B cell (primary cell): ENCODE data around the gene SLA2. TPM values are rescaled to one million over a fixed set of nuclear protein-coding genes. Genes with fewer than 3 reads are reported as not detected.

Source experiments
- ATAC-seq: fragments of 200-7000 bp; cut with Tn5 transposase; one replicate; pipeline ENCODE4 v1.10.0; 2021; ENCODE audit warnings: low read depth, mild to moderate bottlenecking, moderate number of reproducible peaks, moderate library complexity
- CTCF ChIA-PET: fragments of 350-600 bp; sonication (Branson Sonifier 250); formaldehyde crosslinking; loops from one replicate; lab custom pipeline; 2021; ENCODE audit warnings: antibody characterized with exemption, inconsistent platforms; lab: Charles Lee
- POLR2A ChIA-PET: fragments of 350-600 bp; sonication (Branson Sonifier 250); formaldehyde crosslinking; loops from one replicate; lab custom pipeline; 2021; ENCODE audit warnings: antibody characterized with exemption; lab: Charles Lee
- DNase-seq: peaks from one replicate; pipeline ENCODE4 v3.0.0; 2013
- H2AFZ ChIP-seq: 2 replicates; pipeline ENCODE4 v1.6.1; 2012; ENCODE audit warnings: mild to moderate bottlenecking, low read depth, low read length; ENCODE audit not compliant: insufficient read depth, poor library complexity, severe bottlenecking
- H3K27ac ChIP-seq, 2 donors: 1 replicate in 1 of 2; 2 replicates in 1 of 2; pipeline ENCODE4 v1.5.1; 2012 to 2013; ENCODE audit warnings: low read length in 2 of 2, mild to moderate bottlenecking in 2 of 2, moderate library complexity in 1 of 2
- H3K27me3 ChIP-seq, 4 experiments: fragments of 200-600 bp in 1 of 4; sonication (generic) in 1 of 4; replicated peaks in 1 of 4; 1 replicate in 2 of 4; 2 replicates in 2 of 4; pipeline versions ENCODE4 v1.6.1 to v1.7.0; 2013 to 2016; ENCODE audit warnings: low read length in 3 of 4, mild to moderate bottlenecking in 2 of 4, mixed read lengths in 1 of 4, moderate library complexity in 1 of 4; ENCODE audit not compliant: insufficient read depth in 4 of 4, control insufficient read depth in 3 of 4; ENCODE audit errors: control extremely low read depth in 1 of 4
- H3K36me3 ChIP-seq, 2 experiments: replicated peaks in 1 of 2; 1 replicate in 1 of 2; 2 replicates in 1 of 2; pipeline versions ENCODE4 v1.6.1 to v1.7.1; 2013; ENCODE audit warnings: low read length in 1 of 2; ENCODE audit not compliant: insufficient read depth in 2 of 2, control insufficient read depth in 1 of 2; ENCODE audit errors: control extremely low read depth in 1 of 2, extremely low read depth in 1 of 2
- H3K4me1 ChIP-seq, 2 donors: fragments of 200-600 bp in 1 of 2; sonication (generic) in 1 of 2; 1 replicate in 1 of 2; 2 replicates in 1 of 2; pipeline versions ENCODE4 v1.5.1 to v1.6.1; 2013 to 2017; ENCODE audit warnings: low read length in 2 of 2; ENCODE audit not compliant: control insufficient read depth in 2 of 2, insufficient read depth in 2 of 2
- H3K4me2 ChIP-seq: replicated peaks from 2 replicates; pipeline ENCODE3; 2012; ENCODE audit warnings: mild to moderate bottlenecking, low read depth, low read length; ENCODE audit not compliant: poor library complexity, severe bottlenecking
- H3K4me3 ChIP-seq, 5 experiments: fragments of 200-600 bp in 1 of 5; sonication (generic) in 1 of 5; 1 replicate in 3 of 5; 2 replicates in 2 of 5; pipeline versions ENCODE4 v1.5.1 to v1.7.0; 2011 to 2016; ENCODE audit warnings: low read length in 4 of 5, mild to moderate bottlenecking in 4 of 5, low read depth in 2 of 5, control low read depth in 1 of 5, moderate library complexity in 1 of 5; ENCODE audit not compliant: insufficient read depth in 1 of 5; ENCODE audit errors: control extremely low read depth in 1 of 5, extremely low read depth in 1 of 5
- H3K79me2 ChIP-seq: fragments of 200-600 bp; sonication (generic); one replicate; pipeline ENCODE4 v1.6.0; 2016; ENCODE audit warnings: low read length; ENCODE audit not compliant: control insufficient read depth, insufficient read depth
- H3K9ac ChIP-seq: fragments of 200-600 bp; sonication (generic); 2 replicates; pipeline ENCODE4 v1.6.1; 2017; ENCODE audit warnings: mild to moderate bottlenecking, low read length, moderate library complexity
- H3K9me3 ChIP-seq, 3 donors: one replicate each; pipeline versions ENCODE4 v1.6.1 to v1.7.1; 2013; ENCODE audit warnings: low read length in 2 of 3; ENCODE audit not compliant: control insufficient read depth in 2 of 3, insufficient read depth in 1 of 3; ENCODE audit errors: control extremely low read depth in 1 of 3
- H4K20me1 ChIP-seq: 2 replicates; pipeline ENCODE4 v1.6.0; 2012; ENCODE audit warnings: mild to moderate bottlenecking, low read length; ENCODE audit not compliant: insufficient read depth, control insufficient read depth, poor library complexity, severe bottlenecking
- H3K27ac Mint-ChIP-seq: one replicate; pipeline ENCODE4 v1.8.0; 2021; ENCODE audit warnings: mixed read lengths
- H3K27me3 Mint-ChIP-seq: one replicate; pipeline ENCODE4 v1.8.0; 2021; ENCODE audit warnings: mixed read lengths
- H3K4me1 Mint-ChIP-seq: one replicate; pipeline ENCODE4 v1.8.0; 2021; ENCODE audit warnings: mixed read lengths
- H3K4me3 Mint-ChIP-seq: one replicate; pipeline ENCODE4 v1.8.0; 2021; ENCODE audit warnings: mixed read lengths
- H3K9me3 Mint-ChIP-seq: one replicate; pipeline ENCODE4 v1.8.0; 2022; ENCODE audit warnings: mixed read lengths; ENCODE audit not compliant: insufficient read depth
- CTCF ChIP-seq: fragments of 200-600 bp; IDR thresholded peaks from one replicate; pipeline ENCODE4 v1.8.0; 2022; ENCODE audit warnings: antibody characterized with exemption, mild to moderate bottlenecking
- EZH2 ChIP-seq: IDR thresholded peaks from 2 replicates; pipeline ENCODE4 v1.6.1; 2012; ENCODE audit warnings: borderline replicate concordance, low read depth, mild to moderate bottlenecking, moderate library complexity, low read length; ENCODE audit not compliant: insufficient read depth, poor library complexity, severe bottlenecking
- WGBS: methylation state at CpG from one replicate; pipeline ENCODE4 v1.1.5; 2013; ENCODE audit warnings: missing lambda C conversion rate; ENCODE audit not compliant: insufficient coverage; 5-methylcytosine and 5-hydroxymethylcytosine counted together
- intact Hi-C: fragments of 100-400 bp; cut with micrococcal nuclease; formaldehyde crosslinking; loops from one replicate; pipeline ENCODE4 v1.10.0; 2022
- polyA plus RNA-seq: library from polyadenylated mRNA; depleted of rRNA; stranded (reverse); fragments of >200 nt; gene quantifications from 2 replicates; pipeline ENCODE4 v1.2.3, GENCODE V29; 2012
- total RNA-seq, 2 donors: library from RNA; stranded (reverse); fragments of 120-200 nt in 1 of 2; gene quantifications; 1 replicate in 1 of 2; 2 replicates in 1 of 2; pipeline versions ENCODE4 v1.2.3 to v1.2.4, GENCODE V29; 2013 to 2022

Gene SLA2
- total and polyA plus RNA-seq, 2 donors (not counting 1 experiment from before 2014, with no cell fraction given), result 0.73 to 0.76 TPM

GRCh38 chr20:36582821-36583220 lies 63.2 kb downstream of the SLA2 start:
- 83% methylated on average over 3 of the region's 4 CpGs for WGBS
- H2AFZ ChIP-seq, result no peak overlapping the region
- Mint-ChIP-seq H3K4me1 (peaks cover 17% of the 10 kb centered on the region), H3K4me3 (no peak overlapping the region), H3K27ac (peak overlapping the region; percentile 5), H3K27me3 (no peaks in the 10 kb centered on the region), H3K9me3 (no peaks in the 10 kb centered on the region)
- peaks cover 54% of the 10 kb centered on the region for H4K20me1 ChIP-seq
- DNase-seq (no peak), ATAC-seq (no peak)
- H3K9ac ChIP-seq, result no peak overlapping the region
- CTCF ChIA-PET, result interaction anchor here (1.6 kb wide), 1 partner anchor 11 kb away, joined by 3 read pairs; no protein-coding TSS in a partner anchor
- no peaks in the 10 kb centered on the region for H3K27me3 ChIP-seq
- peak overlapping the region in 1 of 2 donors; percentile 2 for H3K27ac ChIP-seq
- no peaks in the 10 kb centered on the region for H3K9me3 ChIP-seq
- no peak overlapping the region for H3K4me3 ChIP-seq
- POLR2A ChIA-PET, result interaction anchor here (0.8 kb wide), 1 partner anchor 9 kb away, joined by 4 read pairs; no protein-coding TSS in a partner anchor
- no peak overlapping the region for H3K4me2 ChIP-seq
- peaks cover 8 to 83% of the 10 kb centered on the region in 2 experiments for H3K36me3 ChIP-seq
- no peaks in the 10 kb centered on the region for H3K4me1 ChIP-seq
- peaks cover 57% of the 10 kb centered on the region for H3K79me2 ChIP-seq
- no peak for TF ChIP-seq CTCF
- TF ChIP-seq EZH2, result no peak
- intact Hi-C loops, result no loop called here

GRCh38 chr20:36582322-36582721 lies 63.7 kb downstream of the SLA2 start:
- peaks cover 60% of the 10 kb centered on the region for H3K79me2 ChIP-seq
- H3K9ac ChIP-seq, result no peak overlapping the region
- H3K27me3 ChIP-seq, result no peaks in the 10 kb centered on the region
- peak overlapping the region in 1 of 2 donors; percentile 2 for H3K27ac ChIP-seq
- Mint-ChIP-seq H3K27ac (peak overlapping the region; percentile 37), H3K4me1 (peaks cover 12% of the 10 kb centered on the region), H3K27me3 (no peaks in the 10 kb centered on the region), H3K4me3 (no peak overlapping the region), H3K9me3 (no peaks in the 10 kb centered on the region)
- H3K4me2 ChIP-seq, result no peak overlapping the region
- no peaks in the 10 kb centered on the region for H3K9me3 ChIP-seq
- CTCF ChIA-PET, result no interaction called here
- DNase-seq (peak; percentile 10), ATAC-seq (no peak)
- no peak for TF ChIP-seq CTCF
- TF ChIP-seq EZH2, result no peak
- no peak overlapping the region for H2AFZ ChIP-seq
- peaks cover 8 to 78% of the 10 kb centered on the region in 2 experiments for H3K36me3 ChIP-seq
- POLR2A ChIA-PET, result interaction anchor here (0.8 kb wide), 1 partner anchor 8 kb away, joined by 4 read pairs; no protein-coding TSS in a partner anchor
- no peak overlapping the region for H3K4me3 ChIP-seq
- intact Hi-C loops, result no loop called here
- H3K4me1 ChIP-seq, result no peaks in the 10 kb centered on the region
- H4K20me1 ChIP-seq, result peaks cover 58% of the 10 kb centered on the region
- WGBS, result 83% methylated on average over 2 of the region's 4 CpGs
